ENCODE data around the gene VKORC1L1.
"Not testable (repeated sequence)": the region's sequence is repeated elsewhere in the genome, so short reads cannot be mapped to it uniquely, and the experiment has no call there.

The VKORC1L1 gene

DNA sequence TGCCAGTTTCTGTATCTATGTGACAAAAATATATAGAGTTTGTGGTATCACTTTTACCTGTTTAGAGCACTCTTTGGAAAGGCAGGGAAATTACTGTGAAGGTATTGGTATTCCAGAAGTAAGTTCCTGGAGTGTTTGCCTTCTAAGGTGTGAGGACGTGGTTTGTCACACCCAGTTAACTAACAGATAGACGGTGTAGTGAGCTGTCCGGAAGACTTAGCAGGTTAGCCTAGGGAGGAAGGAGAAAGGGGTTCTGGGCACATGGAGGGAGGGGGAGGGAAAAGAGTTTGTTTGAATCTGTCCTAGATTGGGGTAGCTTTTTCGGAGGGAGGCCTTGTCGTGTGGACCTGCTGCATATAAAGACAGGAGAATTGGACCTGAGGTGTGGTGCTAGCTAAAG lies 7.4 kb downstream of the VKORC1L1 start:
- not testable (repeated sequence) for DNase-seq (ENCODE audit: insufficient read length, low spot score); FAIRE-seq

DNA sequence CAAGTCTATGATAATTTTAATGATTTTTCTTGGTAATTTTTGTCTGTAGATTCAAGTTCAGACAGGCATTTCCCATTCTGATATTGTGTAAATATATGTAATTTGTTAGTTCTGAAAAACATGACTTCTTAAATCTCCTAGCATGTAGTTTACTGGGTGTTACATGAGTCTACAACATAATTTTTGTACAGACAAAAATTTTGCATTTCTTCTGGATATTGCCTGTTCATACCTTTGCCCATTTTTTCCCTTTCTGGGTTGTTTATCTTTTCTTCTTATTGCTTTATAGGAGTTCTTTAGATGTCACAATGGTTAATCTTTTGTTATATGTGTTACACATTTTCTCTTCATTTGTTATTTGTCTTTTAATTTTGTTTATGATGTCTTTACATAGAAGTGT lies 12.1 kb downstream of the VKORC1L1 start:
- not testable (repeated sequence) for DNase-seq (ENCODE audit: insufficient read length, low spot score); FAIRE-seq

DNA sequence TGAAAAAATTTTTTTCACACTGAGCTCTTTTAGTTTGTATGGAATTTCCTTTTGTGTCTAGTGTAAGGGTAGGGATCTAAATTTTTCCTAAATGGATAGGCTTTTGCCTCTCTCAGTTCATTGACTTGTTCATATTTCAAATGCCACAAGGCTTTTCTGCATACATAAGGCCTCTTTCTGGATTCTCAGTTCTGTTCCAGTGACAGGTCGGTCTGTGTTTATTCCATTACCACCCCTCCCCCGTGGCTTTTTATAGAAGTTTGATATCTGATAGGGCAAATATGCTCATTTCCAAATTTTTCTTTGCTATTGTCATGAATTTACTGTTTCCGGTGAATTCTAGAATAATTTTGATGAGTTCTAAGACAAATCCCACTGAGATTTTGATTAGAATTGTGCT lies 12.7 kb downstream of the VKORC1L1 start:
- FAIRE-seq; DNase-seq (ENCODE audit: insufficient read length, low spot score): not testable (repeated sequence)

DNA sequence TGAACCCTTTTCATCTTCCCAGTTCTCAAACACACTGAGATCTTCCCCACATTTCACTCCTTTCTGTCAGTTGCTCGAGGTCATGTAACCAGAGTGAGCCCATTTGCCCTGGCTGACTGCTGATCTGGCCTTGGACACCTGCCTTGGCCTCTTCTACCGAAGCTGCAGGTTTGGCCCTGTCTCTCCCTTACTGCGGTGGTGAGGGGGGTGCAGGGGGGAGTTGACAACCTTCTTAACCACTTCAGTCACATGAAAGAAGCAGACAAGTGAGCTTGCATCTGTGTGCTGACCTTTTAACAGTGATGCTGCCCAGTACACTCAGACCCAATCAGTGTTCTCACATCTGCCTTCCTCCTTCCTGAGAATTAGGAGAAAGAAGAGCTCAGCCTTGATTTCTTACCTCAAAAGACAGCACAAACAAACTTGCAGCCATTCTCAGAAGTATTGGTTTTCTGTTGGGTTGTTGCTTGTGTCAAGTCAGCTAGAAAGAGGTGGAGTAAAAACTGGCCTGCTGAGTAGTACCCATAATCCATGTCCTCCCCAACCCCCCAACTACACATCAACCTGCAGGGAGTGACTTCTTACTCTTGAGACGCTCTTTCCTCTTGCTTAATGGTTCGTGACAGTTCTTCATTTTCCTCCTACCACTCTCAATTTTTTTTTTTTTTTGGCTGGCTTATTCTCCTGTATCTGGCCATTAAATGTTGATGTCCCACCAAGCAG lies 15.7 kb downstream of the VKORC1L1 start:
- DNase-seq (ENCODE audit: insufficient read length, low spot score); FAIRE-seq: not testable (repeated sequence)

DNA sequence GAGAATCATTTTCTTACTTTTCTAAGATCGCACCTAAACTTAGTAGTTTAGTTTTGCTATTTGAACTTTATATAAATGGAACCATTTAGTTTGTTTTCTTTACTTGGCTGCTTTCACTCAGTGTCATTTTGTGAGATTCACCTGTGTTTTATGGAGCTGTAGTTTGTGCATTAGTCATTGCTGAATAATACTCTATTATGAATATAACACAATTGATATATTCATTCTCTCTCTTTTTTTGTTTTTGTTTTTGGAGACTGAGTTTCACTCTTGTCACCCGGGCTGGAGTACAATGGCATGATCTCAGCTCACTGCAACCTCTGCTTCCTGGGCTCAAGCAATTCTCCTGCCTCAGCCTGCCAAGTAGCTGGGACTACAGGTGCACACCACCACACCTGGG lies 16.8 kb downstream of the VKORC1L1 start:
- not testable (repeated sequence) for DNase-seq (ENCODE audit: insufficient read length, low spot score); FAIRE-seq

DNA sequence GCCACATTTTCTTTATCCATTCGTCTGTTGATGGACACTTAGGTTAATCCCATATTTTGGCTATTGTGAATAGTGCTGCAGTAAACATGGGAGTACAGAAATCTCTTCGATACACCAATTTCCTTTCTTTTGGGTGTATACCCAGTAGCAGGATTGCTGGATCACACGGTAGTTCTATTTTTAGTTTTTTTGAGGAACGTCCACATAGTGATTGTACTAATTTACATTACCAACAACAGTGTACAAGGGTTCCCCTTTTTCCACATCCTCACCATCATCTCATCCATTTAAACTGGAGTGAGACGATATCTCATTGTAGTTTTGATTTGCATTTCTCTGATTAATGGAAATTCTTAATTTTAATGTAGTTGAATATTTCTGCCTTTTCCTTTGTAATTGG lies 19.3 kb downstream of the VKORC1L1 start:
- FAIRE-seq (no peak), DNase-seq (ENCODE audit: insufficient read length, low spot score) (no peak)

DNA sequence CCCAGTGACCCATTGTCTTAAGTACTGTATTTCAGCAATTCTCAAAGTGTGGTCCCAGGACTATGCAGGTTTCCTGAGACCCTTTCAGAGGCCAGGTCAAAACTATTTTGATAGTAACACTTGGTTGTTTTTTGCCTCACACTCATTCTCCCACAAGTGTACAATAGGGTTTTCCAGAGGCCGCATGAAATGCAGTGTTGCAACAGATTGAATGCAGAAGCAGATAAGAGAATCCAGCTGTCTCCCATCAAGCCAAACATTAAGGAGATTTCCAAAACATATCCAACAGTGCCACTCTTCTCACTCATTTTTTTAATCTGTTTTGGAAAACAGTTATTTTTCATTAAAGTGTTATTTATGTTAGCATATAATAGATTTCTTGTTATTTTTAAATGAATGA lies 20.0 kb downstream of the VKORC1L1 start:
- FAIRE-seq (no peak), DNase-seq (ENCODE audit: insufficient read length, low spot score) (no peak)

DNA sequence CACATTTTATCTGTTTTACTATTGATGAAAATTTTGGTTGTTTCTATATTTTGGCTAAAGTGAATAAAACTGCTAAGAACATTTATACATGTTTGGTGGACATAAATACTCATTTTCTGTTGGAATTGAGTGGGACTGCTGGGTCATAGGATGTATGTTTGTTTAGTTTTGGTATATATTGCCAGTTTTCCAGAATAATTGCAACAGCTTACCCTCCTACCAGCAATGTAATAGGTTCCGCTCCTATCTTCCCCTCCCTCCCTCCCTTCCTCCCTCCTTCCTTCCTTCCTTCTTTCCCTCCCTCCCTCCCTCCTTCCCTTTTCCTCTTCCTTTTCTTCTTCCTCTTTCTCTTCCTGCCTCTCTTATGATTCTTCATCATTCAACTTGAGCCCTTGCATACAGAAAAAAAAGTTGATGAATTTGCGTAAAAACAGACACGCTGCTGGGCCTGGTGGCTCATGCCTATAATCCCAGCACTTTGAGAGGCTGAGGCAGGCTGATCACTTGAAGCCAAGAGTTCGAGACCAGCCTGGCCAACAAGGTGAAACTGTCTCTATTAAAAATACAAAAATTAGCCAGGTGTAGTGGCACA lies 23.5 kb downstream of the VKORC1L1 start:
- no peak for FAIRE-seq
- DNase-seq (ENCODE audit: insufficient read length, low spot score): no peak

DNA sequence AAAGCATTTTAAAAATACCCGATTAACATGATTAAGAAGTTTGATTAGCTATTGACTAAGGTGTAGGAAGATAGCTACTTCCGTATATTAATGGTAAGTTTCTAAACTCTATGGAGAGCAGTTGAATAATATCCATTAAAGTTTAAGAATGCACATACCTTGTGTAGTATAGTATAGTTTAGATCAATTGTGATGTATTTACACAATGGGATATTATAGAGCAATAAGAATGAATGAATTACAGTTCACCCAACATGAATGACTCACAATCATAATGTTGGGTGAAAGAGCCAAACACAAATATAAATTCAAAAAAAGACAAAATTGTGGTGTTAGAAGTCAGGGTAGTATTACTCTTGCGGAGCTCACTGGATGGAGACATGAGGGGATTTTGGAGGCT lies 24.4 kb downstream of the VKORC1L1 start:
- not testable (repeated sequence) for DNase-seq (ENCODE audit: insufficient read length, low spot score); FAIRE-seq

DNA sequence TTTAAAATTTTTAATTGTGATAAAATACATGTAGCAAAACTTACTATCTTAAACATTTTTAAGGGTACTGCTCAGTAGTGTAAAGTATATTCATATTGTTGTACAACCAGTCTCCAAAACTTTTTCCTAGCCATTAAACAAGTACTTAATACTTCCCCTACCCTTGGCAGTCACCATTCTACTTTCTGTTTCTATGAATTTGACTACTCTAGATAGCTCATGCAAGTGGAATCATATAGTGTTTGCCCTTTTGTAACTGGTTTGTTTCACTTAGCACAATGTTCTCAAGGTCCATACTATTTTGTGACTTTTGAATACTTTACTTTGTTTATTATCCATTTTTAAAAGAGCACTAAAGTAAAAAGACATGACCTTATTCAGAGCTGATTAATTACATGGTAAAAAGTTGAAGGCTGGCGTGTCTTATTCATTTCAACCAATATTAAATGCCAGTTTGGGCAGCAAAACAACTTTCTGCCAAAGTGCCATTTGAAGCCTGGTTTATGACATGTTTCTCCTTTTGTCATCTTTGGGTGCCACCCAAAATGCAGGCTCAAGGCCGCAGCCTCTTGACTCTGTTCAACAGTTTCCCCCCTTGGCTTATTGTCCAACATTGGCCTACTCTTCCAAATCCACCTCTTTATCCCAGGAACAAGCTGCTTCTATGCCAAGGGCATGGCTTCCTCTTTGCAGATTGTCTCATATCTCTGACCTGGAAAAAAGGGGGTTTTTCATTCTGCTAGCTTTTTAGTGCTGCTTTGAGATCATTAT lies 26.0 kb downstream of the VKORC1L1 start:
- not testable (repeated sequence) for DNase-seq (ENCODE audit: insufficient read length, low spot score); FAIRE-seq

DNA sequence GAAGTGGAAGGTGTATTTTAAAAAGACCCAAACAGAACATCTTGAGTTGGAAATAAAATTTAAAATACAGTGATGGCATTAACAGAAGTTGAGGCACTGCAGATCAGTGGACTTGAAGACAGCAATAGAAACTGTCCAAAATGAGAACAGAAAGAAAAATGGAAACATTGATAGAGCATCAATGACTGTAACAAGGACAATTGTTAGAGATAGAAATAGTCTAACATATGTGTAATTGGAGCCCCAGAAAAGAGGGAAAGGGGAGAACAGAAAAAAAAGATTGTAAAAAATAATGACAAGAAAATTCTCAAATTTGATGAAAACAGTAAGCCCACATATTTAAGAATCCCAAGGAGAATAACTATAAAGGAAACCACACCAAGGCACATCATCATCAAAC lies 29.4 kb downstream of the VKORC1L1 start:
- FAIRE-seq: no peak
- DNase-seq (ENCODE audit: insufficient read length, low spot score): no peak

DNA sequence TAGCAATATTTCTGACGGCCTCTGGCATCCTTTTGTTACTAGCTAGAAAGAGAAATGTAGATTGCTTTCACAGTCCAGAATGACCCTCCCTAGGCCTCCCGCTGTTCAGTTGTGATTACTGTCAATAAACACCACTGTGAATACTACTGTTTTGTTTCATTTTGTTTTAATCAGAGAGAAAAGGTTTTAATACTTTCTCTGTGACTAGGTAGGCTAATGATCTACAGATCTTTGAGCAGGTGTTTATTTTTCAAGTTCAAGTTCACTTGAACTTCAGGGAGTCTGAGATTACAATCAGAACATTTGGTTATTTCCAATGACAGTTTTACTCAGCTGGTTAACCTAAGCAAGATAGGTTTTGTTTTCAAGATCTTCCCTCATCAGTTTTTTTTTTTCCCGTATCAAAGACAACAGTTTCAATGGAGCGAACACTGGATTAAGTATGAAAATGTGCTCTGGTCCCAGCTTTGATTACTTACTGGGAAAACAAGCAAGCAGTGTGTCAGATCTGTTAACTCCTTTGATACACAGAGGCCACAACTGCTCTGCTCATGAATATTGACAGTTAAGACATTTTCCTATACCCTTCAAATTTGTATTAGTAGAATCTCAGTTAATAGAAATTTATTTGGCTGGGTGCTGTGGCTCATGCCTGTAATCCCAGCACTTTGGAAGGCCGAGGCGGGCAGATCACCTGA lies 34.8 kb downstream of the VKORC1L1 start:
- no peak for FAIRE-seq
- DNase-seq (ENCODE audit: insufficient read length, low spot score): no peak

DNA sequence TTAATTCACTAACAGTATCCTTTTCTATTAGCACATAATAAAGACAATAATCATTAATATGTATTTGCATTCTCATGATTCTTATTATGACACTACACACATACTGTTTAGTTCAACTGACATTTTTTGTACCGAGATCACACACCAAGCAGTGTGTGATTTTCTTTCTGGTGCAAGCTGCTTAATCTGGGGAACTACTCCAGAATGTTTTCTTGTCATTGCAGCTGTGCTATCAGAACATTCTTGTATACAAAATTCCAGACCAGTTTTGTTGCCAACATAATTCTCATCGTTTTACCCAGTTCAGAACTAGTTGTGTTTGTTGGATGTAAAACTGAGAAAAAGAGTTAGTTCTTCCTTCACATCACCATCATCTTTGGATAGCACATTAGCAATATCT lies 37.4 kb downstream of the VKORC1L1 start:
- DNase-seq (ENCODE audit: insufficient read length, low spot score) (no peak), FAIRE-seq (no peak)

DNA sequence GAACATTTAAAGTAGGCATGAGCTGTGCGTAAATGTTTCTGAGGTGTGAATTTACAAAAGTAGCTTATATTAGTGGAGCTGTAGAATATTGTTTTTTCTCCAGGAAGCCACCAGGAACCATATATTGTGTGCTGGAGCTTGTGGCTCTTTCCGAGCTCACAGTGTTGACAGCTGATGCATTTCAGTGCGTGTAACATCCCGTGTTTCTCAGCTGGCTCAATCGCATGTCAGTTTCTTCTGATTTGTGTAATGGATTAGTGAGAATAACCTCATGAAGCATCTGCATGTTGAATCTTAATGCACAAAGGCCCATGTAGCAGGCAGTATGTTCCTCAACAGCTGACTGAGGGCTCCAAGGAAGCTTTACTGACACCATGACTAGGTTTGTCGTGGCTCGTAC lies 39.4 kb downstream of the VKORC1L1 start:
- no peak for FAIRE-seq
- no peak for DNase-seq (ENCODE audit: insufficient read length, low spot score)

DNA sequence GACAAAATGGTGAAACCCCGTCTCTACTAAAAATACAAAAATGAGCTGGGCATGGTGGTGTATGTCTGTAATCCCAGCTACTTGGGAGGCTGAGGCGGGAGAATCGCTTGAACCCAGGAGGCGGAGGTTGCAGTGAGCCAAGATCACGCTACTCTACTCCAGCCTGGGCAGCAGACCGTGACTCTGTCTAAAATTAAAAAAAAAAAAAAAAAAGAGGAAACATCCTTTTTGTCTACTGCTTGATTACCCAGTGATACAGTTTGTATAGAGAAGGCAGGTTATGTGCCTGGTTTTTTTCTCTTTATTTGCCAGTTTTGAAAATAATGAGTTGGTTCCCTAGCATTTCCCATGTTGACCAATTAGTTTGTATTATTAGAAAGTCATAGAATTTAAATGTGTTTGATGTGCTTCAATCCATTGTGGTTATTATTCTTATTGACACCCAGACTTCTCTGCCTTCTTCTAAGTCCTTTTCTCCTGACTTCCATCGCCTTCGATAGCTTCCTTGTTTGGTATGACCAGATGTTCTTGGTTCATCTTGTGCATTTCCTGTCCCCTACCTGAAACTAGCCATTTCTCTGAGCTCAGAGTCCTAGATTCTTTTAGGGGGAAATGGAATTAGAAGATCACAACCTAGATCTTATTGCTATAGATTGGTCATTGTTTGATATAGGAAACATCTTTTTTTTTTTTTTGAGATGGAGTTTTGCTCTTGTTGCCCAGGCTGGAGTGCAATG lies 43.2 kb downstream of the VKORC1L1 start:
- FAIRE-seq: no peak

DNA sequence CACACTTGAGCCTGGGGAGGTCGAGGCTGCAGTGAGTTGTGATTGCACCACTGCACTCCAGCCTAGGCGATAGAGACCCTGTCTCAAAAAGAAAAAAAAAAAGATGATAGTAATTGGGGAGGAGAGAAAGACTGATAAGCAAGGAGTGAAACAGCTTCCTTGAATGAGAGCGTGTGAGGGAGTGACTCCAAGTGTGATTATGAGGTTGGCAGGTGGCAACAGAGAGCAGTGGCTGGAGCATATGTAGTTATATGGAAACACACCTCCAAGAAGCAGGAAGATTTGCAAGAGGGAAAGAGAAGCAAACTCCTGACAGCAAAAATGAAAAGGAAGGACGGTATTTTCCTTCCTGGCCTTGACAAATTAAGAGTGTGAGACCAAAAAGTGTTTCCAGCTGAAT lies 50.4 kb downstream of the VKORC1L1 start:
- DNase-seq (ENCODE audit: insufficient read length, low spot score): no peak
- no peak for FAIRE-seq

More for the DNA sequence above, 43.2 kb downstream of the VKORC1L1 start:
- no peak for DNase-seq (ENCODE audit: insufficient read length, low spot score)

DNA sequence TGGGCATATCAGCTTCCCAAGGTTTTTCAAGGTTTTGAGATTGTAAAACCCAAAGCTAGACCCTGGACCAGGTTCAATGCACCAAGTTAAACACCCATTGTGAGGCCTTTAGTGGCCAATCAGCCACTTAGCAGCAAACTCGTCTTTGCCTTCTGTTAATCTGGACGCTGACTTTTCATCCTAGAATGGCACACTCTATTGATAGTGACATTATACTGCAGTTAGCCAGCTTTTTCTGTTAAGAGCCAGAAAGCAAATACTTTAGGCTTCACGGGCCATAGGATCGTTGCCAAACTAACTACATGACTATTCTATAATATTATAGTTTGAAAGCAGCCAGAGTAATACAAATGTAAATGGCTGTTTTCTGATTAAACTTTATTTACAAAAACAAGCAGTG lies 51.3 kb downstream of the VKORC1L1 start:
- DNase-seq (ENCODE audit: insufficient read length, low spot score) (no peak), FAIRE-seq (no peak)

DNA sequence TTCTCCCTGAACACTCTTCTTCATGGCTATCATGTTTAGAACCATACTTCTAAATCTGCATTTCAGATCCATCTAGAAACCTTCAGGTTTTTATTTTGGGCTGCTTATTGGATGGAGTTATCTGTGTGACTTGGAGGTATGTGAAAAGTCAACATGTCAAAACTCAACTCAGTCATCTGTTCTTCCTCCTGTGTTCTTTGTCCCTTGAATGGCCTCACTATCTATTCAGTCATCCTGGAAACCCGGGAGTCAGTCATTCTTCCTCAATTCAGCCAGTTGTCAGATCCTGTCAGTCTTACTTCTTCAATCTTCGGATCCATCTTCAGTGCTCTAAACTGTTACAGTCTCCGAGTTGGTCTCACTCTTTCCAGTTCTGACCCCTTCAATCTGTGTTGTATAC lies 52.2 kb downstream of the VKORC1L1 start:
- DNase-seq (ENCODE audit: insufficient read length, low spot score) (no peak), FAIRE-seq (no peak)

DNA sequence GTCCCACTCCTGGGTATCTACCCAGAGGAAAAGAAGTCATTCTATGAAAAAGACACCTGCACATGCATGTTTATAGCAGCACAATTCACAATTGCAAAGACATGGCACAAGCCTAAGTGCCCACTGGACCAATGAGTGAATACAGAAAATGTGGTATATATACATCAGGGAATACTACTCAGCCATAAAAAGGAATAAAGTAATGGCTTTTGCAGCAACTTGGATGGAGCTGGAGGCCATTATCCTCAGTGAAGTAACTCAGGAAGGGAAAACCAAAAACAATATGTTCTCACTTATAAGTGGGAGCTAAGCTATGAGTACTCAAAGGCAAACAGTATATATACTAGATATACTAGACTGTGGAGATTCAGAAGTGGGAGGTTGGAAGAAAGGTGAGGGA lies 53.7 kb downstream of the VKORC1L1 start:
- DNase-seq (ENCODE audit: insufficient read length, low spot score) (no peak), FAIRE-seq (no peak)

Data from HTR-8/SVneo (cell line).